HTR-8/SVneo (cell line): ENCODE measurements around the gene MIEF1.

Source experiments
- DNase-seq: peaks from one replicate; pipeline ENCODE4 v3.0.0; 2011; ENCODE audit warnings: low spot score, mixed read lengths; ENCODE audit not compliant: insufficient read length
- FAIRE-seq: peaks from 2 replicates; lab custom pipeline; 2011; peaks lifted over from hg19 to GRCh38; lab: Jason Lieb, UNC

Gene MIEF1

DNA sequence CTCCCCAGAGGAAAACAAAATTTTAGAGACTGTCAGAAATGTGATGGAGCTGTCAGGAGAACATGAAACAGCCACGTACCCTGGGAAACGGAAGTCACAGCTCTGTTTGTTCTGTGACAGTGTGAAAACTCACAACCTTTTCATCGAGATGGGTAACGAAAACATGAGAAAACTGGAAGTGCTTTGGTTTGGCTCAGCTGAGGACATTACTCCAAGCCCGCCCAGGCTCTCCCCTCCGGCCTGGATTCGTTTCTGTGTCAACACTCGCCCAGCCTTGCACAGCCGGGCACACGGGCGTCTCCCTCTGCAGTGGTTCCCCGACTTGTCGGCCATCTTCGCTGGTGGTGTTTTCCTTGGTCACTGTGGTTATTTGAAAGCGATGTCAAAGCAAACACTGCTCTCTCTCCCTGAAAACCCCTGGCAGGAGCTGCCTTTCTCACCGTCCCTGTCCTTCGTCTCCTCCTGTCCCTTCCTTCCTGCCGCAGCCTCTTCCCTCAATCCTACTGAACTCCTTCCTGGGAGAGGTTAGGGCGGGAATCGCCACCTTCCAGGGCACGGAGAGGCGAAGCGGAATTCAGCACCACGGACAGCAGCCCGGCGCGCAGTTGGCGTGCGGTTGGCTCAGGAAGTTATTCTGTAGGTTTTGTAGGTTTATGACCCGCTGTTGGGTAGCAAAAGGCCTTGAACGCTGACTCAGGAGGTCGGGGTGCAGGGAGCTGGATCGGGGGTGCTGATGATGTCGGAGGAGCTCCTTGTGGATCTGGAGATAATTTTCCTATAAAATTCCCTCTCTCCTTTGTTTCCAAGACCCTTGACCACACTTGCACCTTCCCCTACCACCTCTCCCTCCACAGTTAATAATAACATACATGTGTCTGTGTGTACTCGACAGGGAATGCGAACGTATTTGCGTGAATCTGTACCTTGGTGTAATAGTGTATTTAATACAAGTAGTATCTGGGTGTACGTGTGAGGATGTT, 43.6 kb downstream of the MIEF1 start:
- DNase-seq (no peak), FAIRE-seq (no peak)

- DNase-seq (no peak), FAIRE-seq (no peak)
These were observed 44.9 kb downstream of the MIEF1 start for GRCh38 chr22:39546889-39547586.

DNA sequence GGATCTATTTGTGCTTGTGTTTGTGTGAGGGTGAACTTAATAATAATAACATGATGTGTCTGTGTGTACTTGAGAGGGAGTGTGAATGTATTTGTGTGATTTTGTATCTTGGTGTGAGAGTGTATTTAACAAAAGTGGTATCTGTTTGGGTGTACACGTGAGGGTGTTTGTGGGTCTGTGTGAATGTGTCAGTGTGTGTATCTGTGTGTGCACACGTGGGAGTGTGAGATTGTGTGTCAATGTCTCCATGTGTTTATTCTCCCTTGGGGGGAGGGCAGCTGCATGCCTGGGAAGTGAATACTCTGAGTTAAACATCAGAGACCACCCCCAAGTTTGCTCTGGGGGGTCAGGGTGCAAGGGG, 45.5 kb downstream of the MIEF1 start:
- no peak for FAIRE-seq
- no peak for DNase-seq

DNA sequence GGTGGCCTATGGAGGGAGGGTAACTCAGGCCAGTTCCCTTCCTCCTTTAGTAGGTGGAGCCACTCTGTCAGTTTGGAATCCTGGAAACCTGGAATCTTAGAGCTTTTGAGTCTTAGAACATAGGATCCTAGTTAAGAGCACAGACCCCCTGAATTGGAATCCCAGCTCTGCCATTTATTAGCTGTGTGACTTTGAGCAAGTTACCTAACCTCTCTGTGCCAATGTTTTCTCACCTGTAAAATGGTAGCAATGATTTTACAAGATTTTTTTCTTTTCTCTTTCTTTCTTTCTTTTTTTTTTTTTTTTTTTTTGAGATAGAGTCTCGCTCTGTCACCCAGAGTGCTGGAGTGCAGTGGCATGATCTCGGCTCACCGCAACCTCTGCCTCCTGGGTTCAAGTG, 51.3 kb downstream of the MIEF1 start:
- FAIRE-seq (no peak), DNase-seq (no peak)

GRCh38 chr22:39554151-39554550, 52.1 kb downstream of the MIEF1 start:
- DNase-seq (no peak), FAIRE-seq (no peak)

DNA sequence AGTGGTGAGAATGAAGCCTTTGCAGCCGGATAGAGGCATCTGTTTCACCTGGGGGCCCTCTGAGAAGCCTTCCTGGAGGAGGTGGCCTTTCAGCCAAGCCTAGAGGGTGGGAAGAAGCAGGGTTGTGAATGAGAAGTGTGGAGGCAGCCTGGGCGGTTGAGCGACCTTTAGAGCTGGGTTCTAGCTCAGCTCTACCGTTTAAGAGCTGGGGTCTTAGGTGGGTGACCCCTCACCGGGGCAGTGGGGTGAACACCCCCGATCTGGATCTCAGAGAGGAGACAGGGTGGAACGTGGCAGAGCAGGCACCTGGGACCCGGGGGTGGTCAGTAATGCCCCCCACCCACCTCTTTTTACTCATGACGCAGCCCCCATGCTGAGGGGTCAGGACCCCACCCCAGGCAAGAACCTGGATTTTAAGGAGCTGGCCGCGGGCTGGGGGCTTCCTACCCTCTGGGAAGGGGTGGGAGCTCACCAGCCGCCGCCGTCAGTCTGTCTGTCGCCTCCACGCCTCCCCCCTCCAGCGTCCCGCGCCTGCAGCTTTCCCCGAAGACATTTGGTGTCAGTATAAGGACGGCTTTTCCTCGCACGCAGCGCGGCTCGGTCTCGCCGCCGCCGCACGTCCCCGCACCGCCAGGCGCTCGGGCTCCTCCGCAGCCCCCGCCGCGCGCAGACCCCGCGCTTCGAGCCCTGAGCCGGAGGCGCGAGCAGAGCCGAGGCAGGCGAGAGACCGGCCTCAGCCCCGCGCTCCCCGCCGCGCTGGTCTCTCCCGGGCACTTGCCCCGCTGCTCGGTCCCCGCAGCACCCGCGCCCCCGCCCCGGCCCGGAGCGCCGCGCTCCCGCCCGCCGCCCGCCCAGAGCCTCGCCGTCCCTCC, 55.1 kb downstream of the MIEF1 start:
- FAIRE-seq (no peak), DNase-seq (no peak)

DNA sequence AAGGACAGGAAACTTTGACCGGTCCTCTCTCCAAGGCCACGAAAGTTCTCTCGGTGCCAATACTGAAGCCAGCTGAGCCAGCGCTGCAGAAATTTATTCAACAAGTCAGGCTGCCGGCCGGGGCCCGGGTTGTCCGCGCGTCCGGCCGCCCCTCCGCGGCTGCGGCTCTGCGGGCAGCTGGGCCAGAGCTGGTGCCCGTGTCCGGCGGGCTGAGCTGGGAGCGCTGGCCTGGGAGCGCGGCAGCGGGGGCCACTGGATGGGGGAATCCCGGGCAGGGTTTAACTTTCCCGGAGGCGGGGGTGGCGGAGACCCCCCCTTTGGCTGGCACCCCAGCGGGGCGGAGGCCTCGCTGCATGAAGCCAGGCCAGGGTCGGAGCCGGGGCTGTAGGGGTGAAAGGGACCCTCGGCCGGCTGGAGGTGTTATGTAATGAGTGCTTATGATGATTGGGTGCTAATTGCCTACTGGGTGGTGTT, 56.2 kb downstream of the MIEF1 start:
- DNase-seq (no peak), FAIRE-seq (no peak)

DNA sequence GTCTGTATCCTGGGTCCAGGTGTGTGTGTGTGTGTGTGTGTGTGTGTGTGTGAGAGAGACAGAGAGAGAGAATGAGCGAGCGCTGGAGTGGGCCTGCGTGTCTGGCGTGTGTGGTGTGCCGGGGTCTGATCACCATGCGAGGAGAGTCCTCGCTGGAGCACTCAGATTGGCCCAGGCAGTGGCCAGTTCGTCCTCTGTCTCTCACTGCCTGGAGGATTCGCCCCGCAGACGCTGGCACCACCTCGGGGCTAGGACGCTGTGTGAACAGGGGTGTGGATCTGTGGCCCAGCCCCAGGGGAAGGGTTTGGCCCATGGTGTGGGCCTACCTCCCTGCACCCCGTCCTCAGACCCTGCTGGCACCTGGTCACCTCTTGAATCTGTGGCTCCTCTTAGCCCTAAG, 56.9 kb downstream of the MIEF1 start:
- no peak for FAIRE-seq

DNA sequence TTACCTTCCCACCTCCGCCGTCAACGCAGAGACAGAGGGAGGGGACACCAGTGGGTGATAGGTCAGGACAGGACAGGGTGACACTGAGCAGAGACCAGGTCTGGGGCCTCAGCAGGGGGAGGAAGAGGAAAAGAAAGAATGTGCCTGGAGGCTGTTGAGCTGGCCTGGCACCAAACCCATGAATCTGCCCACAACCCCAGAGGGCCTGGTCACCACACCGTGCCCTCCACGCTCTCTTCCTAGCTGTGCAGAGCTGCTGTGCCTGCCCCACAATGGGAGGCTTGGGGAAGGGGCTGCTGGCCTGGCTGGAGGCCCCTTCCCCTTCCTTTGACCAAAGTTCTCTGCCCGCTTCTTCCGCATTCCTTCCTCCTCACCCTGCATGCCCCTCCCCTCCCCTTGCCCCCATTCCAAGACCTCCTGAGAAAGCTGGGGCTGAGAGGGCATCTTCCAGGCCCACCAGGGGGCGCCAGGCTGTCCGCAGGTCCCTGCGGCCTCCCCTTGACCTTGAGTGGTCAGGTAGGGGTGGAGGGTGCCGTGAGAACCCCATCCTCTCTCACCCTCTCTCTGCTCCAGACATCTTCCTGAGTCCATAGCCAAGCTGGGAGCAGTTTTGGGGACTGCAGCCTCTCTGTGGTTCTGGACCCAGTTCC, 57.5 kb downstream of the MIEF1 start:
- no peak for FAIRE-seq

More for the DNA sequence above, 56.9 kb downstream of the MIEF1 start:
- no peak for DNase-seq

GRCh38 chr22:39560127-39560526, 58.0 kb downstream of the MIEF1 start:
- no peak for FAIRE-seq
- no peak for DNase-seq

More for the DNA sequence above, 57.5 kb downstream of the MIEF1 start:
- peak; percentile 48 for DNase-seq

- FAIRE-seq (no peak), DNase-seq (no peak)
These were observed 60.9 kb downstream of the MIEF1 start for GRCh38 chr22:39562839-39563489.

DNA sequence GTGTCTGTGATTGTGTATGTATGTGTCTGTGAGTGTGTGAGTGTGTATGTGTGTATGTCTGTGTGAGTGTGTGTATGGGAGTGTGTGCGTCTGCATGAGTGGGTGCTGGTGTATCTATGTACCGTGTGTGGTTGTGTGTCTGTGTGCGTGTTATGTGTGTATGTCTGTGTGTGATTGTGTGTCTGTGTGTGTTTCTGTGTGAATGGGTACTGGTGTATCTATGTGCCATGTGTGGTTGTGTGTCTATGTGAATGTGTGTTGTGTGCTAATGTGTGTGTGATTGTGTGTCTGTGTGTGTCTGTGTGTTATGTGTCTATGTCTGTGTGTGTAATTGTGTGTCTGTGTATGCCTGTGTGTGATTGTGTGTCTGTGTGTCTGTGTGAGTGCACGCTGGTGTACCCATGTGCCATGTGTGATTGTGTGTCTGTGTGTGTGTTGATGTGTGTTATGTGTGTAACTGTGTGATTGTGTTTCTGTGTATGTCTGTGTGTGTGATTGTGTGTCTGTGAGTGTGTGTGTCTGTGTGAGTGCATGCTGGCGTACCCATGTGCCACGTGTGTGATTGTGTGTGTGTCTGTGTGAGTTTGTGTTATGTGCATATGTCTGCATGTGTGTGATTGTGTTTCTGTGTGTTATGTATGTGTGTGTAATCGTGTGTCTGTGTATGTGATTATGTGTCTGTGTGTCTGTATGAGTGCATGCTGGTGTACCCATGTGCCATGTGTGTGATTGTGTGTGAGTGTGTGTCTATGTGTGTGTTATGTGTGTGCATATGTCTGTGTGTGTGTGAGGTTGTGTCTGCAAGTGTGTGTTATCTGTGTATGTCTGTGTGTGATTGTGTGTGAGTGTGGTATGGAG, 61.7 kb downstream of the MIEF1 start:
- peak; percentile 97 for FAIRE-seq

GRCh38 chr22:39565414-39565944, 63.4 kb downstream of the MIEF1 start:
- FAIRE-seq, result peak; percentile 97
- DNase-seq, result no peak

More for the DNA sequence above, 61.7 kb downstream of the MIEF1 start:
- DNase-seq, result no peak

GRCh38 chr22:39567135-39567946, 65.3 kb downstream of the MIEF1 start:
- DNase-seq (no peak), FAIRE-seq (no peak)
